GM19395 (cell line): ENCODE results near the gene GNB2.
"Not testable (repeated sequence)": the region's sequence is repeated elsewhere in the genome, so short reads cannot be mapped to it uniquely, and the experiment has no call there.

ENCODE experiments used
- ATAC-seq: cut with Tn5 transposase; IDR thresholded peaks from one replicate; pipeline ENCODE4 v1.9.1; 2021; ENCODE audit warnings: mild to moderate bottlenecking, moderate library complexity; ENCODE audit not compliant: unreplicated experiment

GNB2 gene

GRCh38 chr7:100723732-100724275 is 50.3 kb downstream of the GNB2 start:
- ATAC-seq, result no peak

GRCh38 chr7:100724364-100724763 is 50.8 kb downstream of the GNB2 start:
- not testable (repeated sequence) for ATAC-seq

- no peak for ATAC-seq
Measured at GRCh38 chr7:100726996-100727761, 53.6 kb downstream of the GNB2 start.

- ATAC-seq, result no peak
Measured at GRCh38 chr7:100728196-100728595, 54.7 kb downstream of the GNB2 start.
